ENCODE measurements around the gene CASS4.
"Not testable (repeated sequence)": the region's sequence is repeated elsewhere in the genome, so short reads cannot be mapped to it uniquely, and the experiment has no call there.

Gene CASS4

GRCh38 chr20:56392881-56393482 lies 19.1 kb upstream of the CASS4 start:
- DNase-seq, result no peak

- DNase-seq, result no peak
Observed at GRCh38 chr20:56393653-56394052, 18.4 kb upstream of the CASS4 start.

- DNase-seq, result no peak
Observed at GRCh38 chr20:56395166-56395565, 16.9 kb upstream of the CASS4 start.

- DNase-seq, result no peak
Observed at GRCh38 chr20:56400001-56400640, 11.9 kb upstream of the CASS4 start.

GRCh38 chr20:56403465-56403864 lies 8.6 kb upstream of the CASS4 start:
- DNase-seq, result no peak

GRCh38 chr20:56405356-56405755 lies 6.7 kb upstream of the CASS4 start:
- DNase-seq, result not testable (repeated sequence)

GRCh38 chr20:56406910-56407309 lies 5.2 kb upstream of the CASS4 start:
- no peak for DNase-seq

- no peak for DNase-seq
Observed at GRCh38 chr20:56409521-56409920, 2.5 kb upstream of the CASS4 start.

GRCh38 chr20:56409956-56410355 lies 2.1 kb upstream of the CASS4 start:
- DNase-seq, result no peak

- DNase-seq, result not testable (repeated sequence)
Observed at GRCh38 chr20:56411287-56411686, 773 bp upstream of the CASS4 start.

- no peak for DNase-seq
Observed at GRCh38 chr20:56412473-56412790, 372 bp downstream of the CASS4 start.

GRCh38 chr20:56412949-56413348 lies 889 bp downstream of the CASS4 start:
- no peak for DNase-seq

- DNase-seq, result no peak
Observed at GRCh38 chr20:56414842-56415765, 3.0 kb downstream of the CASS4 start.

- no peak for DNase-seq
Observed at GRCh38 chr20:56417402-56417801, 5.3 kb downstream of the CASS4 start.

GRCh38 chr20:56417911-56418310 lies 5.9 kb downstream of the CASS4 start:
- DNase-seq, result no peak

GRCh38 chr20:56418385-56418861 lies 6.4 kb downstream of the CASS4 start:
- no peak for DNase-seq

- DNase-seq, result no peak
Observed at GRCh38 chr20:56420028-56420427, 8.0 kb downstream of the CASS4 start.

GRCh38 chr20:56420940-56421688 lies 9.1 kb downstream of the CASS4 start:
- DNase-seq, result no peak

GRCh38 chr20:56422076-56422823 lies 10.2 kb downstream of the CASS4 start:
- DNase-seq, result no peak

- no peak for DNase-seq
Observed at GRCh38 chr20:56422824-56423189, 10.7 kb downstream of the CASS4 start.

- DNase-seq, result no peak
Observed at GRCh38 chr20:56423211-56423610, 11.2 kb downstream of the CASS4 start.

- no peak for DNase-seq
Observed at GRCh38 chr20:56423886-56424285, 11.8 kb downstream of the CASS4 start.

Data from DMS153 (cell line).